CD4-positive, alpha-beta T cell treated with Interleukin-4 for 4 hours (primary cell): ENCODE results near the gene PCNA.

Source experiments
- DNase-seq: peaks from one replicate; pipeline ENCODE4 v3.0.0-alpha.2; 2020

PCNA gene

DNA sequence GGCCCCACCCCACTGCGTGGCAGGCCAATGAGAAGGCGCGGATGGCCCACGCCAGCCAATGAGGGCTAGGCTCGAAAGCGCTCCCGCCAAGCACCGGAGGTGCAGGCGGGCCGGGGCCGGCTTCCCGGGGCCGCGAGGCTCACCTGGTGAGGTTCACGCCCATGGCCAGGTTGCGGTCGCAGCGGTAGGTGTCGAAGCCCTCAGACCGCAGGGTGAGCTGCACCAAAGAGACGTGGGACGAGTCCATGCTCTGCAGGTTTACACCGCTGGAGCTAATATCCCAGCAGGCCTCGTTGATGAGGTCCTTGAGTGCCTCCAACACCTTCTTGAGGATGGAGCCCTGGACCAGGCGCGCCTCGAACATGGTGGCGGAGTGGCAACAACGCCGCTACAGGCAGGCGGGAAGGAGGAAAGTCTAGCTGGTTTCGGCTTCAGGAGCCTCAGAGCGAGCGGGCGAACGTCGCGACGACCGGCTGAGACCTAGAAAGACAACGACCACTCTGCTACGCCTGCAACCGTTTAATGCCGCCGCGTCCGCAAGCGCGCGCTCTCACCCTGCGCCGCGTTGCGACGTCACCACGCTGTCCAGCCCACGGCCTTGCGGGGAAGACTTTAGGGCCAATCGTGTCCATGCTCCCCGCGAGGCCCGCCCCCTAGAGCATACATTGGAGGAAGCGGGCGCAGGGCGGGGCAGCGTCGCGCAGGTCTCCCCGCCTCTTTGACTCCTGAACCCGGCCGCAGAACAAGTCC is at the start of gene PCNA:
Gene PCNA (minus strand): TSS at position 524 of the 750 bp plus-strand sequence. CDS start 160 bp downstream, at position 364.
- peak; percentile 93 for DNase-seq

DNA sequence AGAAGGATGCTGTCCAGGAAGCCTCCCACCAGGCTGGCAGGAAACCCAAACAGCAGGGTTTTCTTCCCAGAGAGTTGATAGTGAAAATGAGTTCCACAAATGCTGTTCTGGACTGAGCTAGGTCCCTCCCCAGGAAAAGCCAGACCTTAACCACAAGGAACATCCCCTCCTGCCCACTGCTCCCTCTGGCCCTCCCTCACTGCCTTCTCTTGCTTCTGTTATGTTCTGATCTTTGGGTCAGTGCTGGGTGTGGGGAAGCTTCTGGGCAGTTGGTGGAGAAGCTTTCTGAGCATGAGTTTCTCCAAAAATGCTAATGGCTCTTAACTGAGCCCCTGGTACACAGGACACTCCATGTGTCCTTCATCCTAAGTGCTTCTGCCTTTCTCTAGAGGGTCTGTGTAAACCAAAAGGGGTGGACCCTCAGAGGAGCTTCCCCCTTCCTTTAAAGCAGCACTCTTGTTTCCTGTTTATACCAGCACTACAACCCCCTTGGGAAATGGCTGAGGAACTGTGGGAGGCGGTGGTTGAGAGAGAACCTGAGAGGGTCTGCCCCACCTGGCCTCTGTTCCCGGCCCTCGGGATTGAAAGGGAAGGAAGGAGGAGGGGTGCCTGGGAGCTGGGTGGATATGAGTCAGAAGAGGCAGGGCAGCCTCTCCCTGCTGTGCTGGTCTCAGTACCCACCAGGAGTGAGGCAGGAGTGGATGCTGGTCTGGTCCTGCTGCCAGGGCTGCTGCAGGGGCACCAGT is 49.1 kb upstream of the PCNA start:
- DNase-seq = no peak

DNA sequence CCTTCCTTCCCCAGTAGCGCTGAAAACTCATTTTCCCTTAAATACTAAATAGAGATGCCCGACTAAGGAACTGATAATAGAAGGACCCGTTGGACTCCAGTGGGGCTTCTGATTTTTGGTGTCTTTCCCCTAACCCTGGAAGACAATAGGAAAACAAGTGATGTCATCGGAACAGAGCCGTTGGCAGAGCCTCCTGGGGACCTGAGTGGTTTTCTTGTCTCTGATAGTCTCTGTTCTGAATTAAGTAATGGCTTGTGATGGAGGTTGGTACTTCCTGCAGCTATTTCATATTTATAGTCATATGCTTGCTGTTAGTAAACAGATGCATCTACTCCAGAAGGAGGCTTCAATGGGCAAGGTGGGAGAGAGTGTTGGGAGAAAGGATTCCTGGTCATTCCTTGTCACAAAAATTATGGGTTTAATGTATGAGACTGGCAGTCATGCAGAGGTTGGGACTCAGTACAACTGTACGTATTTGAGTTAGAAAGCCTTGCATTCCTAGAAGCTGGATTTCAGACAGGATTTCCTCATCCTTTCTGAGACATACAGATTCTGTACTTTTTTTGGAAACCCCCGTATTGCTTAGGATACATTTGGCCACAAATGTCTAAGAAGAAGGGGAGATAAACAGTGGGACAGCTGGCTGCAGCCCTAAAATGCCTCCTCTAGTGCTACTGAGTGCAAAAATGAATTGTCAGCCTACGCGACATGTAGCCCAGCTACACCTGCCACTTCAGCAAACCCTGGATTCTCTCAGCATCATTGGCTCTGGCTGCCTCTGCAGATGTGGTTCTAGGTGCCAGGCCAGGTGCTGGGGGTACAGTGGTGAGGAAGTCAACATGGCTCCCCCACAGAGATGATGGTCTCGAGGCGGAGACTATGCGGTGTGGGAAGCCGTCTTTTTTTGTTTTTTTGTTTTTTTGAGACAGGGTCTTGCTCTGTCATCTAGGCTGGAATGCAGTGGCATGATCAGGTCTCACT is 45.2 kb upstream of the PCNA start:
- DNase-seq = no peak

- no peak for DNase-seq
These were observed 41.9 kb upstream of the PCNA start for GRCh38 chr20:5161536-5162164.

DNA sequence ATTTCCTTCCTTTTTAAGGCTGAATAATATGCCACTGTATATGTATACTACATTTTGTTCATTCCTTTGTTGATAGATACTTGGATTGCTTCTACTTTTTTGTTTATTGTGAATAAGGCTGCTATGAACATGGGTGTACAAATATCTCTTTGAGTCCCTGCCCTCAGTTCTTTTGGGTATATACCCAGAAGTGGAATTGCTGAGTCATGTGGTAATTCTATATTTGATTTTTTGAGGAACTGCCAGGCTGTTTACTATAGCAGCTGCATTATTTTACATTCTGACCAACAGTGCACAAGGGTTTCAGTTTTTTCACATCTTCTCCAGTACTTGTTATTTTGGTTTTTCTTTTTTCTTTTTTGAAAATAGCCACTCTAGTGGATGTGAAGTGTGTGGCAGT is 41.1 kb upstream of the PCNA start:
- DNase-seq = no peak

DNA sequence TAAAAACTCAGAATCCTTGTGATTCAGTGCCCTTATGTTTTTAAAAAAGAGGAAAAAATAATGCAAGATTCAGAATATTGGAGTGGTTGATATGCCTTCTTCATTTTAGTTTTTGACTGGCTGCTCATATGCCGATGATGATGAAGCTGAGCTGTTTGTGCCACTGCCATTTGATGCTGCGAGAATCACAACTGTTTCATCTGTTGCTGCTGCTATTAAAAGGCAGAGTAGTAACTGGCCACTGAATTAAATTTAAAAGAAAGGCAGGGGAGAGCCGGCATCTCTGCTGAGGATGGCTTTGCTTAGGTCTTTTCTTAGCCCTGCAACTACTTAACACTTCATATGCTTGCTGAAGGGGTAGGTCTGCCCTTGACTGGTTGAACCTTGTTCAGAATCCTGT is 40.2 kb upstream of the PCNA start:
- no peak for DNase-seq

DNA sequence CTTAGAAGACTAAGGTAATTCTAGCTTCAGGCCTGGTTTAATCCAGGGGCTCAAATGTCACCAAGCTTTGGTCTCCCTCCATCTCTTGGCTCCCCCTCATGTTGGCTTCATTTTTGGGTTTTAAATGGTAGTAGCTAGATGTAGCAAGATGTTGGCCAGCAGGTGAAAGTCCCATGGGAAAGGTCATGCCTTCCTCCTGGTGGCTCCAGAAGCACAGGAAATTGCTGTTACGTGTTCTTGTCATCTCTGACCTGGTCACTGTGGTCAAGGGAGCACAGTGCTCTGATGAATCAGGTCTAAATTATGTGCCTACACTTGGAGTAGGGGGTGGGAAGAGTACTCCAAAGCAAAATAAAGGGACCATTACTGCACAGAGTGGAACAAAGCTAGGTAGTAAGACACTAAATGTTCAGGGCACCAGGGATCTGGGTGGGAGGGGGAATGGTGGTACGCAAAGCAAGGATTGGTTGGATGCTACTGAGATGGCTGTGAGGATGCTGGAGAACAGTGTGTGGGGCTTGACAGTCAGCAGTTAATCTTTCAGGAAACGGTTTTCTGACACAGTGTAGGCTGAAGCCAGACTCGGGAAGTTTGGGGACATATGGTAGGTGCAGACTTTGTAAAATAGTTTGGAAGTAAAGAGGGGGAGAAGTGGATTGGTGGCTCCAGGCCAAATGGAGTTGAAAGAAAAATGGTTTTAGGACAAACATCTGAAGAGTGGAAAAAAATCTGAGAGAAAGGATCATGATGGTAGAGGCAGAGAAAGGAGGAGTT is 37.1 kb upstream of the PCNA start:
- DNase-seq = no peak

DNA sequence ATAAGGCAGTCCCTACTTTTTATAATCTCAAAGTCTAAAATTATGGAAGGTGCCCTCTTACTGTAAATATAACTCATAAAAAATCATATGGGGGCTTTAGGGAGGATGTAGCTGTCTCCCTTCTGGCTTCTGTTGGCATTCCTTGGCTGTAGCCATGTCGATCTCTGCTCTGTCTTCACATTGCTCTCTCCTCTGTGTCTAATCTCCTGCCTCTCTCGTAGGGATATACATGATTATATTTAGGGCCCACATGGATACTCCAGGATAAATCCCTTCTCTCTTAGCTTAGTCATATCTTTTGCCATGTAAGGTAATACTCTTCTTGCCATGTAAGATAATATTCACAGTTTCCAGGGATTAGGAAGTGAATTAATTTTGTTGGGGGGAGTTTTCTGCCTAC is 35.6 kb upstream of the PCNA start:
- DNase-seq = no peak

DNA sequence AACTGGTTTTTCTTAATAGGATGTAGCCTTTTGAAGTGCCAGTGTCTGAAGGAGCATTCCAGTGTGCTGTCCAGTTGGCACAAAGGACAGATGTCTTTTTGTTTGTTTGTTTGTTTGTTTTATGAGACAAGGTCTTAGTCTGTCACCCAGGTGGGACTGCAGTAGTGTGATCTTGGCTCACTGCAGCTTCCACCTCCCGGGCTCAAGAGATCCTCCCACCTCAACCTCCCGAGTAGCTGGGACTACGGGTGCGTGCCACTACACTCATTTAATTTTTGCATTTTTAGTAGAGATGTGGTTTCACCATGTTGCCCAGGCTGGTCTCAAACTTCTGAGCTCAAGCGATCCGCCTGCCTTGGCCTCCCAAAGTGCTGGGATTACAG is 34.8 kb upstream of the PCNA start:
- DNase-seq = no peak

DNA sequence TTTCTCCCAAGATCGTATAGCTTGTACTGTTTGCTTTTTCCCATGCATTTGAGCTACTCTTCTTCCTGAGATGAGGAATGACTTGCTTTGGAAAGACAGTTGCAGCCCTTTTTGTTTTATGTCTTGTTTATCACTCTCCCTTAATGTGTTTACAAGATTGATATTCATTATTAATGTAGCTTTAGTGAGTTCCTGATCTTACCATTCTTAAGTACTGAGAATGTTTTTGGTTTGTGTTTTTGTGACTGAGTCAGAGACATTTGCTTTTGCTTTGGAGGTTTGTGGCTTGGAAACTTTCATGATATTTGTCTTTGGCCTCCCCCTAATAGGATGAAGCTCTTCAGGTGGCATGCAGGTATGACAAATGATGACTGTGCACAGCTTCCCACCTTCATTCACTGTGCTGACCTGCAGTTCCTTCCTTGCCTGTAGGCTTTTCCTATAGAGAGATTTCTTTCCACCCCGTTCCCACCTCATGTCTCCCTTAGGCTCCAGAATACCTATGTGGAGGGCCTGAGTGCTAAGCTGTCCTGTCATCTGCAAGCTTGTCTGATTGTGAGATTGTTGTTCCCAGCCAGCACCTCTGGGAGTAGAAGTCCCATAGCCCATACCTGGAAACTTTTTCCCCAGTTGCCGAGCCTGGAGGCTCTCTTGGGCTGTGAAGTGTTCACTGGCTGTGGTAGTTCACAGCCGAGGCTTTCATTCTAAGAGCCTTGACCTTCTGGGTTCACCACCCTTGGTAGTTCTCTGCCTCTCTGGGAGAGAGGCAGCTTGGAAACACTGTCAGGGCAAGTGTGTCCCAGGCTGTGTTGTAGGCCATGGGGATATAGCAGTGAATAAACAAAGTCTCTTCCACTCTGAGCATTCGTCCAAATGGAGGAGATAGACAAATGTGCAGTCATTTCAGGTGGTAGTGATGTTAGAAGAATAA is 34.1 kb upstream of the PCNA start:
- DNase-seq = no peak

DNA sequence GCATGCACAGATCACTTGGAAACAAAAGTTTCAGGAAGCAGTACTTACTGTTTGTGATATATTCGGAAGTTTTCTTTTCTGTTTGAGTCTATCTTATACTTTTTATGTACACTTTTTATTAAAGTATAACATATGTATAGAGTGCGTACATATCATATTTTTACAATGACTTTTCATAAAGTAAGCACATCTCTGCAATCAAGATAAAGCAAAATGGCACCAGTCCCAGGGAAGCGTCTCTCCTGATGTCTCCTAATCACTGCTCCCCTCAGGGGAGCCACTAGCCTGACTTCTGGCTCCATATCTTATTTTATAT is 33.4 kb upstream of the PCNA start:
- no peak for DNase-seq

GRCh38 chr20:5150226-5151076 is 30.7 kb upstream of the PCNA start:
- no peak for DNase-seq

DNA sequence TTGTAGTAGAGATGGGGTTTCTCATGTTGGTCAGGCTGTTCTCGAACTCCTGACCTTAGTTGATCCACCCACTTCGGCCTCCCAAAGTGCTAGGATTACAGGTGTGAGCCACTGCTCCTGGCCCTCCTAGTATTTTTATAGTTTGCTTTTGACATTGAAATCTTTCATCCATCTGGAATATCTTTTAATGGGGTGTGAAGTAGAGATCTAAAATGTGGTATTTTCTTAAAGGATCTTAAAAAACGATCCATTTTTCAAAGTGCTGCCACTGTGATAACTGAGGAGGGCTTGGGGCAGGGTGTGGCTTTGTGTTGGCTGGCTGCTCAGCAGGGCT is 30.1 kb upstream of the PCNA start:
- DNase-seq = no peak

GRCh38 chr20:5148581-5148980 is 28.8 kb upstream of the PCNA start:
- no peak for DNase-seq

DNA sequence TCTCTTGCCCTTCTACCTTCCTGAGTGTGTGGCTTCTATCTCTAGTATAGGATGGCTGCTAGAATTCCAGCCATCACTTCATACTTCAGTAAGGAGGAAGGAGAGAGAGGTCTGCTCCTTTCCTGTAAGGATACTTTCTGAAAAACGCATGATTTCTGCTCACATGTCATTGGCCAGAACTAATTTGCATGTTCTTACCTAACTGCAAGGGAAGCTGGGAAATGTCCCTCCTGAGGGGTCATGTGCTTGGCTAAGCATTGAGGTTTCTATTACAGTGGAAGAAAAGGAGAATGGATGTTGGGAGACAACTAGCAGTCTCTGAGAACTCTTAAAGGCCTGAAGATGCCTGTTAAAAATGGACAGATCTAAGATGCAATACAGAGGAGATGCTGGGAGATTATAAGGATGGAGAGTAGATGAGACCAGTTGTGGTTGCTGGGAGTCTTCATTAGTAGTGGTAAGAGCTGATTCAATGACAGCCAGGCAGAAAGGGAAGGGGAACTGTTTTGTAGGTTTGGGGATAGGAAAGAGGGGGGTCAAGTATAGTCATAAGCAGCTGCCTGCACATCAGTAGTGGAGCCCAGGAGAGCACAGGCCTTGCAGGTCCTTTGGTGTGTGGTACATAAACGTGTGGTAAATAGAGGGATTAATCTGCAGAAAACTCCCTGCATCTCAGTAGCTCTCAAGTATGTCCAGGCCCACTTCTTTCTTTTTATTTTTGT is 27.3 kb upstream of the PCNA start:
- no peak for DNase-seq

DNA sequence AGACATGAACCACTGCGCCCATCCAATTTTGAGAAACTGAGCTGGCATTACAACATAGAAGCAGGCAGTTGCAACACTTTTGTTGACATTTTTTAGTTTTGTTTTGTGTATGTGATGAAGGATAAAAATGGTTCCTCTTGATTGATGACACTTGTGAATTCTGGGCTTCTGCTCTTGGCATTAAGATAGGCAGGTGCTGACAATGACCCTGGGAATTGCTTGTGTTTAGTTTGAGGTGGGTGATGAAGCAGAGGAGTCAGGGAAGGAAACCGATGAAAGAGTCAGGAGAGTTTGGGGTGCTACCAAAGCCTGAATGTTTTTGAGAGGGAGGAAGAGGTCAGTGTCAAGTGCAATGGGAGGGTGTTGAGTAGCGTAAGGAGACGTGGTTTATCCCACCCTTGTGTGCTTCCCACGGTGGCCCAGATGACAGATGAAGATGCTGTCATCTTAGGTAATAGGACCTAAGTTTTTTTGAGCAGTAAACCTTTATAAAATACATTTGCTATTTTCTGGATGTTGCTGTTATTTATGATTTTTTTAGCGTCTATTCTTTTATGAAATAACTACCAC is 26.4 kb upstream of the PCNA start:
- DNase-seq = no peak

GRCh38 chr20:5145365-5146098 is 25.8 kb upstream of the PCNA start:
- DNase-seq = no peak

DNA sequence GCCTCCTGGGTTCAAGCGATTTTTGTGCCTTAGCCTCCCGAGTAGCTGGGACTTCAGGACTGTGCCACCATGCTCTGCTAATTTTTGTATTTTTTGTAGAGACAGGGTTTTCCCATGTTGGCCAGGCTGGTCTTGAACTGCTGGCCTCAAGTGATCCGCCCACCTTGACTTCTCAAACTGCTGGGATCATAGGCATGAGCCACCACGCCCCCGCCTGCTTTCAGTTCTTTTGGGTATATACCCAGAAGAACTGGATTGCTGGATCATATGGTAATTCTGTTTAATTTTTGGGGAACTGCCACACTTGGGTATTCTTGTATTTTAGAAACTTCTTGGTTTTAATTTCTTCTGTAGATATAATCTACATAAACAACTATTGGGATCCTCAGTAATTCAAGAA is 24.1 kb upstream of the PCNA start:
- no peak for DNase-seq
